Measurements from ENCODE around the gene PARD6B.
A peak's percentile ranks its signal among the peaks of the same experiment; 100 is the strongest.

The PARD6B gene

GRCh38 chr20:50724112-50724725 lies 7.2 kb upstream of the PARD6B start:
- no peak for DNase-seq

GRCh38 chr20:50724851-50725723 lies 6.3 kb upstream of the PARD6B start:
- DNase-seq = peak; percentile 67

GRCh38 chr20:50725724-50726005 lies 5.7 kb upstream of the PARD6B start:
- no peak for DNase-seq

GRCh38 chr20:50726955-50727791 lies 4.2 kb upstream of the PARD6B start:
- DNase-seq = no peak

GRCh38 chr20:50727792-50728485 lies 3.4 kb upstream of the PARD6B start:
- no peak for DNase-seq

GRCh38 chr20:50728486-50728980 lies 2.8 kb upstream of the PARD6B start:
- no peak for DNase-seq

GRCh38 chr20:50728981-50729874 lies 2.2 kb upstream of the PARD6B start:
- DNase-seq = no peak

- DNase-seq = no peak
These were observed 1.2 kb upstream of the PARD6B start for GRCh38 chr20:50729901-50730764.

- DNase-seq = no peak
These were observed 670 bp upstream of the PARD6B start for GRCh38 chr20:50730765-50731054.

GRCh38 chr20:50731930-50732690 lies 730 bp downstream of the PARD6B start:
- no peak for DNase-seq

GRCh38 chr20:50733644-50734349 lies 2.4 kb downstream of the PARD6B start:
- DNase-seq = no peak

- DNase-seq = no peak
These were observed 3.6 kb downstream of the PARD6B start for GRCh38 chr20:50734730-50735679.

GRCh38 chr20:50735813-50736212 lies 4.4 kb downstream of the PARD6B start:
- DNase-seq = no peak

GRCh38 chr20:50737352-50737751 lies 6.0 kb downstream of the PARD6B start:
- DNase-seq = no peak

- DNase-seq = no peak
These were observed 11.7 kb downstream of the PARD6B start for GRCh38 chr20:50743087-50743486.

- peak; percentile 61 for DNase-seq
These were observed 12.9 kb downstream of the PARD6B start for GRCh38 chr20:50744143-50744792.

GRCh38 chr20:50745634-50746137 lies 14.3 kb downstream of the PARD6B start:
- no peak for DNase-seq
